GM12878 (cell line): ENCODE measurements around the gene SPAG6. TPM values are rescaled to one million over a fixed set of nuclear protein-coding genes. Genes with fewer than 3 reads are reported as not detected.

Experiments
- ATAC-seq: fragments of 200-7000 bp; cut with Tn5 transposase; 3 replicates; pipeline ENCODE4 v1.9.1; 2020; ENCODE audit warnings: mild to moderate bottlenecking, moderate library complexity
- BruUV-seq: library from RNA; stranded (reverse); fragments of 400-500 nt; replicated peaks from 2 replicates; lab custom pipeline; 2021; lab: Mats Ljungman, UMichigan
- CTCF ChIA-PET: fragments of 300-600 bp; sonication (Branson Sonifier 250); formaldehyde crosslinking; extraction: SDS; loops from one replicate; lab custom pipeline; 2021; ENCODE audit warnings: inconsistent platforms; lab: Yijun Ruan, JAX
- POLR2A ChIA-PET: fragments of 350-600 bp; formaldehyde crosslinking; extraction: SDS; loops from one replicate; lab custom pipeline; 2021; ENCODE audit warnings: inconsistent platforms; lab: Charles Lee
- RAD21 ChIA-PET: fragments of 300-600 bp; sonication (Branson Sonifier 250); formaldehyde crosslinking; loops from one replicate; lab custom pipeline; 2023; ENCODE audit warnings: antibody characterized with exemption; ENCODE audit not compliant: unreplicated experiment; lab: Charles Lee
- SMC1A ChIA-PET: fragments of 300-600 bp; sonication (Branson Sonifier 250); formaldehyde crosslinking; loops from one replicate; lab custom pipeline; 2023; ENCODE audit not compliant: unreplicated experiment, uncharacterized antibody; lab: Charles Lee
- DNase-seq: peaks from one replicate; pipeline ENCODE4 v3.0.0-alpha.2; 2011; ENCODE audit warnings: low read depth, low spot score
- FAIRE-seq: peaks from 3 replicates; lab custom pipeline; 2011; peaks lifted over from hg19 to GRCh38; lab: Jason Lieb, UNC
- H2AFZ ChIP-seq: 2 replicates; pipeline ENCODE4 v1.6.0; 2011; ENCODE audit warnings: low read depth, low read length, control low read depth; ENCODE audit not compliant: control insufficient read depth
- H3K27ac ChIP-seq: 2 replicates; pipeline ENCODE4 v1.5.1; 2011; ENCODE audit warnings: control low read depth; ENCODE audit not compliant: control insufficient read depth, insufficient read depth
- H3K27me3 ChIP-seq, 2 experiments: replicated peaks in 1 of 2; 2 replicates each; pipeline versions ENCODE4 v1.6.0 to v1.6.1; 2011; ENCODE audit warnings: low read length in 1 of 2; ENCODE audit not compliant: control insufficient read depth in 2 of 2, insufficient read depth in 2 of 2
- H3K36me3 ChIP-seq, 2 experiments: 2 replicates each; pipeline ENCODE4 v1.5.1; 2011; ENCODE audit warnings: low read length in 1 of 2; ENCODE audit not compliant: control insufficient read depth in 2 of 2, insufficient read depth in 2 of 2
- H3K4me1 ChIP-seq: 2 replicates; pipeline ENCODE4 v1.6.1; 2011; ENCODE audit warnings: mild to moderate bottlenecking, low read length, moderate library complexity, mixed read lengths; ENCODE audit not compliant: control insufficient read depth, insufficient read depth
- H3K4me2 ChIP-seq: 2 replicates; pipeline ENCODE4 v1.6.0; 2011; ENCODE audit warnings: control low read depth; ENCODE audit not compliant: control insufficient read depth, insufficient read depth
- H3K4me3 ChIP-seq: fragments of 200-600 bp; sonication (generic); 2 replicates; pipeline ENCODE4 v1.5.1; 2016
- H3K79me2 ChIP-seq: 2 replicates; pipeline ENCODE4 v1.6.0; 2011; ENCODE audit warnings: low read length; ENCODE audit not compliant: control insufficient read depth, insufficient read depth
- H3K9ac ChIP-seq: 2 replicates; pipeline ENCODE4 v1.8.0; 2011; ENCODE audit warnings: low read length, control low read depth, mixed read lengths; ENCODE audit not compliant: control insufficient read depth, insufficient read depth
- H3K9me3 ChIP-seq: replicated peaks from 3 replicates; pipeline ENCODE4 v1.5.1; 2011; ENCODE audit warnings: mild to moderate bottlenecking, low read length; ENCODE audit not compliant: control insufficient read depth, insufficient read depth
- H4K20me1 ChIP-seq: 2 replicates; pipeline ENCODE4 v1.6.0; 2011; ENCODE audit not compliant: control insufficient read depth, insufficient read depth
- BACH1 ChIP-seq: fragments of 450-650 bp; IDR thresholded peaks from 2 replicates; pipeline ENCODE4 v1.6.1; 2017; ENCODE audit warnings: mild to moderate bottlenecking, borderline replicate concordance
- CTCF ChIP-seq, 3 experiments: IDR thresholded peaks in 2 of 3; conservative IDR thresholded peaks in 1 of 3; 2 replicates each; pipeline ENCODE4 v1.5.1; 2011; ENCODE audit warnings: low read depth in 3 of 3, low read length in 3 of 3, mild to moderate bottlenecking in 3 of 3, control low read depth in 2 of 3, moderate library complexity in 2 of 3, inconsistent platforms in 1 of 3, mixed read lengths in 1 of 3; ENCODE audit not compliant: control insufficient read depth in 2 of 3, insufficient read depth in 1 of 3; ENCODE audit errors: extremely low read depth in 1 of 3
- RAD21 ChIP-seq: IDR thresholded peaks from 2 replicates; pipeline ENCODE4 v1.6.1; 2011; ENCODE audit warnings: mild to moderate bottlenecking, low read depth, low read length, moderate library complexity; ENCODE audit not compliant: insufficient read depth
- SMC3 ChIP-seq: IDR thresholded peaks from 2 replicates; pipeline ENCODE4 v1.6.1; 2011; ENCODE audit warnings: low read length, improper control_type of control experiment, borderline replicate concordance
- ZNF384 ChIP-seq: IDR thresholded peaks from 2 replicates; pipeline ENCODE4 v1.6.1; 2012; ENCODE audit warnings: low read depth, mild to moderate bottlenecking, low read length, improper control_type of control experiment, borderline replicate concordance
- WGBS: methylation state at CpG from one replicate; pipeline ENCODE4 v1.1.6; 2016; ENCODE audit warnings: low lambda C conversion rate; ENCODE audit not compliant: insufficient replicate concordance, insufficient coverage; ENCODE audit errors: missing lambda C conversion rate; 5-methylcytosine and 5-hydroxymethylcytosine counted together
- in situ Hi-C: fragments of 300-500 bp; cut with MboI; formaldehyde crosslinking; loops from 9 replicates; pipeline ENCODE4 v1.14.3; 2018; ENCODE audit warnings: mixed read lengths
- intact Hi-C: fragments of 100-400 bp; cut with micrococcal nuclease; formaldehyde crosslinking; loops from one replicate; pipeline ENCODE4 v1.14.2; 2022; ENCODE audit not compliant: unreplicated experiment
- polyA plus RNA-seq, 11 experiments: library from polyadenylated mRNA; depleted of rRNA in 4 of 11; unstranded in 6 of 11; stranded (reverse) in 5 of 11; fragments of >200 nt; fragmentation: Nextera tagmentation in 4 of 11; fragmentation: Illumina TruSeq in 1 of 11; extraction: Ambion mirVana in 4 of 11; extraction: Trizol in 1 of 11; gene quantifications; 1 replicate in 1 of 11; 2 replicates in 10 of 11; pipeline versions ENCODE4 v1.2.1 to v1.2.3, GENCODE V29; 2011 to 2016; ENCODE audit warnings: inconsistent platforms in 2 of 11, missing spikeins in 2 of 11, low read depth in 1 of 11
- total RNA-seq, 4 experiments: library from RNA; depleted of rRNA in 3 of 4; stranded (reverse); fragments of >200 nt in 3 of 4; fragmentation: Illumina TruSeq in 1 of 4; extraction: Trizol in 1 of 4; gene quantifications; 2 replicates each; pipeline versions ENCODE4 v1.2.1 to v1.2.3, GENCODE V29; 2013 to 2021

The SPAG6 gene
- total and polyA plus RNA-seq, 10 of the 15 experiments (the other 5 are each of a cell fraction or from before 2014, with no cell fraction given): 0.13 to 0.99 (median 0.40) TPM; not detected in 1

DNA sequence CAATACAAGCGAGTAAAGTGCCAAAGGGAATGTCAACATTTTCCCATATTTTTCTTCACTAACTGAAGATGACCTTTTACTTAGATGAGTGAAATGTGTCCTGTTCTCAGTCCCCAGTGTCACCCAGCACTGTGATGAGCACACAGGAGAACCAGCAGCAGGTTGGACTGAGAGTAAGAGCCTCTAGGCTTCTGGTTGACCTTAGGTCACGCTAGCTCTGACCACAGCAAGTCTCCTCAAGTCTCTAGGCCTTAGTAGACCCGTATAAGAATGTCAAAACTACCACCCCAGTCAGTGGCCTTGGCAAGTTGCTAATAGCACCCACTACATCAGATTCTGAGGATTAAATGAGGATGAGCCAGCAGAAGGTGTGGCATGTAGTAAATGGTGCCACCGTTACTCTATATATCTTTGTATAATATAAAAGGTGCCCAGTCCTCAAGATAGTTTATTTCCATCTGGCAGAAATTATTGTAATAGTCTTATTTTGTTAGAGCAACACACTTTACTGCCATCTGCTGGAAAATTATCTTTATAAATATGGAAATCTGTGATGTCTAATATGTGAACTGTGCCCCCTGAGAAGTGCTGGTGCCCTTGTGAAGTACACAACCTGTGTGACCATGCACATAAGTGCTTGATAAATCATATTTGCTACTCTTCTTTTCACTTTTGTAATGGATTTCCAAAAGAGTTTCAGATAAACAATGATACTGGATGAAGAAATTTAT, 75.7 kb downstream of the SPAG6 start:
- POLR2A ChIA-PET: no interaction called here
- no peaks in the 10 kb centered on the region for H3K4me1 ChIP-seq
- no peak overlapping the region for H2AFZ ChIP-seq
- WGBS: 71% methylated on average over 4 of the region's 4 CpGs
- in situ Hi-C loops: no loop called here
- no TSS peak for BruUV-seq
- intact Hi-C loops: loop anchor here (5.0 kb wide), 2 partner anchors 104 to 419 kb away; partner anchors contain the start of genes COMMD3 and DNAJC1
- no peaks in the 10 kb centered on the region for H4K20me1 ChIP-seq
- H3K9me3 ChIP-seq: no peaks in the 10 kb centered on the region; the same call in 2 of the 3 replicates
- SMC1A ChIA-PET: no interaction called here
- no peak overlapping the region for H3K4me3 ChIP-seq
- RAD21 ChIA-PET: no interaction called here
- H3K27ac ChIP-seq: no peak overlapping the region
- H3K27me3 ChIP-seq: no peaks in the 10 kb centered on the region
- no peak overlapping the region for H3K4me2 ChIP-seq
- H3K36me3 ChIP-seq: no peaks in the 10 kb centered on the region
- TF ChIP-seq CTCF (IDR thresholded peaks at IDR 0.05 in 2 of 3, conservative IDR thresholded peaks at IDR 0.05 in 1 of 3; ENCODE audit: control insufficient read depth in 2 of 3, extremely low read depth in 1 of 3, insufficient read depth in 1 of 3, low read depth in 3 of 3, low read length in 3 of 3) (peak in 2 of 3 experiments; percentile 16 to 27; a peak in 3 of 6 replicates), RAD21 (peak; percentile 52), SMC3 (peak; percentile 52; the same call in 1 of the 2 replicates), BACH1 (no peak), ZNF384 (no peak)
- no peaks in the 10 kb centered on the region for H3K79me2 ChIP-seq
- FAIRE-seq (no peak), DNase-seq (no peak), ATAC-seq (peak; percentile 78)
- CTCF ChIA-PET: interaction anchor here (1.2 kb wide), 1 partner anchor 427 kb away, joined by 4 read pairs; no protein-coding TSS in a partner anchor
- no peak overlapping the region for H3K9ac ChIP-seq
